Kidney epithelial cell (primary cell): ENCODE results near the gene CAPN15. TPM values are rescaled to one million over a fixed set of nuclear protein-coding genes. Genes with fewer than 3 reads are reported as not detected.
A peak's percentile ranks its signal among the peaks of the same experiment; 100 is the strongest.
"Not testable (repeated sequence)": the region's sequence is repeated elsewhere in the genome, so short reads cannot be mapped to it uniquely, and the experiment has no call there.

Experiments
- DNase-seq: peaks from one replicate; pipeline ENCODE4 v3.0.0-alpha.2; 2010; ENCODE audit warnings: low read depth
- H3K27me3 ChIP-seq: 2 replicates; pipeline ENCODE4 v1.6.0; 2011; ENCODE audit warnings: low read length; ENCODE audit not compliant: control insufficient read depth, insufficient read depth
- H3K36me3 ChIP-seq: 2 replicates; pipeline ENCODE4 v1.5.1; 2011; ENCODE audit warnings: low read length; ENCODE audit not compliant: control insufficient read depth, insufficient read depth
- H3K4me3 ChIP-seq: 2 replicates; pipeline ENCODE4 v1.5.1; 2011; ENCODE audit warnings: low read depth, mild to moderate bottlenecking, control low read depth, low read length
- total RNA-seq: library from RNA; depleted of rRNA; stranded (reverse); fragments of >200 nt; gene quantifications from 2 replicates; pipeline ENCODE4 v1.2.3, GENCODE V29; 2015
- TF ChIP-seq, protein P1 (sequence below): IDR thresholded peaks from 2 replicates; pipeline ENCODE4 v1.5.1; 2011; ENCODE audit warnings: mild to moderate bottlenecking, moderate library complexity, low read length, control low read depth, inconsistent platforms; ENCODE audit not compliant: insufficient read depth, poor library complexity, severe bottlenecking

CAPN15 gene
- total RNA-seq, 1 donor from 2014 or later: 47.1 TPM

GRCh38 chr16:491220-491919, 36.1 kb upstream of the CAPN15 start:
- Histone ChIP-seq H3K36me3 (no peaks in the 10 kb centered on the region), H3K27me3 (no peaks in the 10 kb centered on the region), H3K4me3 (no peak overlapping the region)
- no peak for DNase-seq
- TF ChIP-seq, protein P1, sequence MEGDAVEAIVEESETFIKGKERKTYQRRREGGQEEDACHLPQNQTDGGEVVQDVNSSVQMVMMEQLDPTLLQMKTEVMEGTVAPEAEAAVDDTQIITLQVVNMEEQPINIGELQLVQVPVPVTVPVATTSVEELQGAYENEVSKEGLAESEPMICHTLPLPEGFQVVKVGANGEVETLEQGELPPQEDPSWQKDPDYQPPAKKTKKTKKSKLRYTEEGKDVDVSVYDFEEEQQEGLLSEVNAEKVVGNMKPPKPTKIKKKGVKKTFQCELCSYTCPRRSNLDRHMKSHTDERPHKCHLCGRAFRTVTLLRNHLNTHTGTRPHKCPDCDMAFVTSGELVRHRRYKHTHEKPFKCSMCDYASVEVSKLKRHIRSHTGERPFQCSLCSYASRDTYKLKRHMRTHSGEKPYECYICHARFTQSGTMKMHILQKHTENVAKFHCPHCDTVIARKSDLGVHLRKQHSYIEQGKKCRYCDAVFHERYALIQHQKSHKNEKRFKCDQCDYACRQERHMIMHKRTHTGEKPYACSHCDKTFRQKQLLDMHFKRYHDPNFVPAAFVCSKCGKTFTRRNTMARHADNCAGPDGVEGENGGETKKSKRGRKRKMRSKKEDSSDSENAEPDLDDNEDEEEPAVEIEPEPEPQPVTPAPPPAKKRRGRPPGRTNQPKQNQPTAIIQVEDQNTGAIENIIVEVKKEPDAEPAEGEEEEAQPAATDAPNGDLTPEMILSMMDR: no peak

- H3K36me3 ChIP-seq: no peaks in the 10 kb centered on the region
- H3K4me3 ChIP-seq: no peak overlapping the region
- TF ChIP-seq, protein P1: no peak
- DNase-seq: no peak
- H3K27me3 ChIP-seq: no peaks in the 10 kb centered on the region
These were observed 35.2 kb upstream of the CAPN15 start for GRCh38 chr16:492211-492875.

DNA sequence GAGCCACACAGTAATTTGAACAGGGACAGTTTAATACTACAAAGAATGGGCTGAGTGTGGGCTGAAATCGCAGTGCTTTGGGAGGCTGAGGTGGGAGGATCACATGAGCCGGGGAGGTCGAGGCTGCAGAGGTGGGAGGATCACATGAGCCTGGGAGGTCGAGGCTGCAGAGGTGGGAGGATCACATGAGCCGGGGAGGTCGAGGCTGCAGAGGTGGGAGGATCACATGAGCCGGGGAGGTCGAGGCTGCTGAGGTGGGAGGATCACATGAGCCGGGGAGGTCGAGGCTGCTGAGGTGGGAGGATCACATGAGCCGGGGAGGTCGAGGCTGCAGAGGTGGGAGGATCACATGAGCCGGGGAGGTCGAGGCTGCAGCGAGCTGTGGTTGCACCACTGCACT, 32.8 kb upstream of the CAPN15 start:
- DNase-seq, H3K4me3 ChIP-seq, H3K27me3 ChIP-seq, H3K36me3 ChIP-seq: not testable (repeated sequence)

DNA sequence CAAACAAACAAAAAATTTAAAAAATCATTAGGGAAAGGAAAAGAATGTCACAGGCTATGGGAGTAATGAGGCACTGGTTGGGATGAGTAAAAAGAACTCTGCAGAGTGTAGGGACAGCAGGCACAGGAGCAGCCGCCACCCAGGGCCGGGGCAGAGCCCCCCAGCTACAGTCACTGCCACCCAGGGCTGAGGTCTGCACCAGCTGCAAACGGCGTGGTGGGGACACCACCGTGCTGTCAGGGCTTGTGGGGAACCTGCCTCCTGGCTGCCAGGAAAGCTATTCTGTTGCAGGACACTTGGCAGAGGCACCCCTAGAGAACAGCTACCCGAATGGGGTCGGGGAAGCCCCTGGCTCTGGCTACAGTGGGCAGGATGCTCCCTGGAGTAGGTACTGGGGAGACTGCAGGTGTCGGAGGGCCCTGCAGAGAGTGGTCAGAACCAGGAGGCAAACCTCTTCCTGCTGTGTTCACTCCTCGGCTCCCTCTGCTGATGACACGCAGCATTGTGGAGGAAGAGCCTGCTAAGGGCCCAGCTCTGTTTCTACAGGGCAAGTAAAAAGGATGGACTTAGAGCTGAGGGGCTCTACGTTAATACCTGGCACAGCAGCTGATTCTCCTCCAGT, 32.3 kb upstream of the CAPN15 start:
- no peaks in the 10 kb centered on the region for H3K27me3 ChIP-seq
- H3K4me3 ChIP-seq: no peak overlapping the region
- DNase-seq: no peak
- TF ChIP-seq, protein P1: peak; percentile 65
- no peaks in the 10 kb centered on the region for H3K36me3 ChIP-seq

DNA sequence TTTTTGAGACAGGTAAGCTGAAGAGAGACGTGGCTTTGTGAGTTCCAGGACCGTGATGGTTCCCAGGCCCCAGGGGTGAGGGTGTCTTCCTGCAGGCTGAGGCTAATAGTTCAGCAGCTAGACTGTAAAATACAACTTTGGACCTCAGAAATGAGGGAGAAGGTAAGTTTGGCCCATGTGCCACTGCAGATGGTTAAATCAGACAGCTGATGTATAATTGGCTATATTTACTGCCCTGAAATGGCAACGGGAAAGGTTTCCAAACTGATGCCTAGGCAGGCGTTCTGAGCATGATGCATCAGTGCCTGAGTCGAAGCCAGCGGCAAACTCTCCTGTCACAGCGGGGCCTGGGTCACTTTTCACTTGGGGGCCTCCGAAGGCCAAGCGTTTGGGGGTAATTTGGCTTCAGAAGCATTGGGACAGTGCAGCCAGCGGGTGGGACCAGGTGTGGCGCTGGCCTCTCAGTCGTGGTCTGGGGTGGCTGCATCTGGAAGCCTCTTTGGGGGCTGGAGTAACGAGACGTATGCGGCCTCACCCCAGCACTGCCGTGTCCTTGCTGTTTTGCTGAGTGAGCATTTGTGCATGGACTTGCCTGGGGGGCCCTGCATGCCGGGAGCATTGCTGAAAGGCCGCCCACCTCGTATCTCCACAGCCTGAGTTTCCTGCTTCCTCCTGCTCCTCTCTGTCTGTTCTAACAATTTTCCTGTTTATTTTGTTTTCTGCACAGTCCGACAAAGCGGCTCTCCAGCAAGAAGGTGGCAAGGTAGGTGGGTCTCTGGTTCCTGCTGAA, 31.2 kb upstream of the CAPN15 start:
- no peak for DNase-seq
- TF ChIP-seq, protein P1: no peak
- no peak overlapping the region for H3K4me3 ChIP-seq
- no peaks in the 10 kb centered on the region for H3K36me3 ChIP-seq
- no peaks in the 10 kb centered on the region for H3K27me3 ChIP-seq

- no peak for DNase-seq
- Histone ChIP-seq H3K4me3 (no peak overlapping the region), H3K27me3 (no peaks in the 10 kb centered on the region), H3K36me3 (no peaks in the 10 kb centered on the region)
- TF ChIP-seq, protein P1: no peak
These were observed 30.3 kb upstream of the CAPN15 start for GRCh38 chr16:497258-497657.
